Fibroblast of pulmonary artery (primary cell): ENCODE results near the gene SLC25A45.
A peak's percentile ranks its signal among the peaks of the same experiment; 100 is the strongest.

Experiments
- DNase-seq: peaks from one replicate; pipeline ENCODE4 v3.0.0-alpha.2; 2010; ENCODE audit warnings: low read depth
- H3K4me3 ChIP-seq: replicated peaks from 2 replicates; pipeline ENCODE4 v1.5.1; 2011; ENCODE audit warnings: low read depth, mild to moderate bottlenecking, control low read depth, low read length, moderate library complexity
- CTCF ChIP-seq: IDR thresholded peaks from 2 replicates; pipeline ENCODE4 v1.5.1; 2011; ENCODE audit warnings: mild to moderate bottlenecking, control low read depth, low read length, inconsistent platforms; ENCODE audit errors: missing control alignments

SLC25A45 gene

GRCh38 chr11:65377777-65378176, 4.7 kb downstream of the SLC25A45 start:
- DNase-seq: no peak
- no peak overlapping the region for H3K4me3 ChIP-seq
- no peak for TF ChIP-seq CTCF

- TF ChIP-seq CTCF: no peak
- H3K4me3 ChIP-seq: no peak overlapping the region
- no peak for DNase-seq
Observed at GRCh38 chr11:65377036-65377435, 5.4 kb downstream of the SLC25A45 start.

- no peak overlapping the region for H3K4me3 ChIP-seq
- DNase-seq: no peak
- no peak for TF ChIP-seq CTCF
Observed at GRCh38 chr11:65376138-65376713, 6.2 kb downstream of the SLC25A45 start.

GRCh38 chr11:65375012-65375411, 7.4 kb downstream of the SLC25A45 start:
- no peak for TF ChIP-seq CTCF
- no peak overlapping the region for H3K4me3 ChIP-seq
- no peak for DNase-seq

- TF ChIP-seq CTCF: no peak
- DNase-seq: no peak
- no peak overlapping the region for H3K4me3 ChIP-seq
Observed at GRCh38 chr11:65373839-65374580, 8.4 kb downstream of the SLC25A45 start.

- H3K4me3 ChIP-seq: no peak overlapping the region
- TF ChIP-seq CTCF: no peak
- no peak for DNase-seq
Observed at GRCh38 chr11:65370659-65371049, 11.8 kb downstream of the SLC25A45 start.

- no peak overlapping the region for H3K4me3 ChIP-seq
- peak; percentile 75 for TF ChIP-seq CTCF
- DNase-seq: peak; percentile 93
Observed at GRCh38 chr11:65366340-65366773, 16.1 kb downstream of the SLC25A45 start.
